Ectodermal cell (in vitro differentiated cells): ENCODE data around the gene OR5T2. TPM values are rescaled to one million over a fixed set of nuclear protein-coding genes. Genes with fewer than 3 reads are reported as not detected.
"Not testable (repeated sequence)": the region's sequence is repeated elsewhere in the genome, so short reads cannot be mapped to it uniquely, and the experiment has no call there.

Experiments used
- H3K27ac ChIP-seq: 2 replicates; pipeline ENCODE4 v1.7.0; 2013; ENCODE audit warnings: mild to moderate bottlenecking, low read depth, low read length; ENCODE audit not compliant: insufficient read depth, poor library complexity, severe bottlenecking
- H3K27me3 ChIP-seq: 2 replicates; pipeline ENCODE4 v1.7.0; 2013; ENCODE audit warnings: mild to moderate bottlenecking, low read length; ENCODE audit not compliant: insufficient read depth, control insufficient read depth, poor library complexity, severe bottlenecking
- H3K36me3 ChIP-seq: one replicate; pipeline ENCODE4 v1.7.0; 2013; ENCODE audit warnings: low read length; ENCODE audit not compliant: control insufficient read depth, insufficient read depth
- H3K4me1 ChIP-seq: one replicate; pipeline ENCODE4 v1.7.0; 2013; ENCODE audit warnings: low read length; ENCODE audit not compliant: control insufficient read depth, insufficient read depth
- H3K4me3 ChIP-seq: 2 replicates; pipeline ENCODE4 v1.7.0; 2013; ENCODE audit warnings: low read depth, low read length, control low read depth; ENCODE audit not compliant: insufficient read depth
- H3K9me3 ChIP-seq: 2 replicates; pipeline ENCODE4 v1.7.0; 2013; ENCODE audit warnings: mild to moderate bottlenecking, low read length, moderate library complexity; ENCODE audit not compliant: control insufficient read depth
- WGBS, 2 experiments: methylation state at CpG; one replicate each; pipeline ENCODE4 v1.1.7; 2013; ENCODE audit warnings: missing lambda C conversion rate in 2 of 2; 5-methylcytosine and 5-hydroxymethylcytosine counted together
- polyA plus RNA-seq, 4 experiments: library from polyadenylated mRNA; stranded (reverse); fragments of 50-300 nt; gene quantifications; one replicate each; pipeline ENCODE4 v1.2.3, GENCODE V29; 2013

The OR5T2 gene
- polyA plus RNA-seq (2013, experiment 1 of 4): not detected
- polyA plus RNA-seq (2013, experiment 2 of 4): not detected
- polyA plus RNA-seq (2013, experiment 3 of 4): not detected
- not detected for polyA plus RNA-seq (2013, experiment 4 of 4)

DNA sequence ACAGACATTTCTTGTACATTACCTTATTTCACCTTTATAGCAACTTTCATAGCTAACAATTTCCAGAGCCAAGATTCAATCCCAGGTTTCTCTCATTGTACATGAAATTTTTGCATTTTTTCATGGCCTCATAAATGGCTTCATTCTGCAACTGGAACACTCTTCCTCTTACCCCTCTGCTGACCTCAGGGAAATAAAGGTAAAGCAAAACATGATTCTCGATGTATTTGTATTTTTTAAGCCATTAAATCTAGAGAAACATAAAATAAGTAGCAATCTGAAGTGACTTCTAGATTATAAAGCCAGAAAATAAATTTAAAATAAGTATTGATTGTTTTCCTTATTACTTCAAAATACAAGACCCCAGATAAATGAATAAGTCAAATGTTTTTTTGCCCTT lies at the start of gene OR5T2:
TSS of gene OR5T2 (minus strand) at position 101 of the 400 bp plus-strand sequence. CDS start 1,193 bp downstream, outside the sequence.
- Histone ChIP-seq H3K27me3 (no peaks in the 10 kb centered on the region), H3K27ac (no peak within 1 kb of the TSS), H3K36me3 (no peaks in the 10 kb centered on the region), H3K9me3 (no peaks in the 10 kb centered on the region), H3K4me1 (no peaks in the 10 kb centered on the region), H3K4me3 (no peak within 1 kb of the TSS)
- no CpG with 5 or more reads among the region's 1 CpG for WGBS, 2 experiments

DNA sequence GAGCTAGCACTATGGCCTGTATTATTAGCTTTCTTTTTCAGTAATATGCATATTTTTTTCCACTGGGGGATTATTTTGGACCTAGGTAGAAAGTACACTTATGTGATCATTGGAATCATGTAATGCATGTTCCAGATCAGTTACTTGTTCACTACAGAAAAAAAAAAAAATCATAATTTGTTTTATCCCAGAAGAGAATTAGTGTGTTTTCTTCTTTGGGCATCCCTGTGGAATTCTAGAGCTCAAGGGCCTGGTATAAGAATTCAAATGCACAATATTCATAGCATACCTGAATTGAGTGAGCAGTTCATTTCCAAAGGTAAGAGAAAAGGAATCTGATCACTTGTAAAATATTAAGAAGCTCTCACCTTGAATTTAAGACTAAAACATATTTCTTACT lies 39.8 kb upstream of the OR5T2 start, which contains the start of gene OR5T1:
TSS of gene OR5T1 (plus strand) at position 301 of the 400 bp plus-strand sequence. CDS start 1,485 bp downstream, outside the sequence.
- Histone ChIP-seq H3K27me3 (no peaks in the 10 kb centered on the region), H3K27ac (no peak within 1 kb of the TSS), H3K9me3 (no peaks in the 10 kb centered on the region), H3K4me3 (no peak within 1 kb of the TSS), H3K36me3 (no peaks in the 10 kb centered on the region), H3K4me1 (no peaks in the 10 kb centered on the region)

DNA sequence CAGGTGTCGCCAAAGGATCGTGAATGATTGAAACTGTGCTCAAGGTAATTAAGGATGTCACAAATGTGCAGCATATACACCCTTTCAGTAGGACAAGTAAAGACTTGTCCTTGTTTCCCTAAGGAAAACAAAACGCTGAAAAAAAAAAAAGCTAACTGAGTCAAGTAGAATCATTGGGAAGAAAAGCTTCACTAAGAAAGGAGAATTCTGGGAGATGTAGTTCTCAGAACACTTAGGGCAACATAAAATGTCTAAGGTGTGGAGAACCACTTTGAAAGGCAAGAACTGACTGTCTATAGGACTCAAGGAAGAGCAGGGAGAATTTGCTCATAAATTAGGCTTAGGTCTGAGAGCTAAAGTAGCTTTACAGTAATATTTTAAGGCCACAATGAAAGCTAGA lies 37.0 kb upstream of the OR5T2 start:
- Histone ChIP-seq H3K36me3 (no peaks in the 10 kb centered on the region), H3K9me3 (no peaks in the 10 kb centered on the region), H3K4me3 (no peak overlapping the region), H3K27me3 (no peaks in the 10 kb centered on the region), H3K27ac (no peak overlapping the region), H3K4me1 (no peaks in the 10 kb centered on the region)
- 80 to 84% methylated on average over 3 of the region's 3 CpGs for WGBS, 2 experiments

DNA sequence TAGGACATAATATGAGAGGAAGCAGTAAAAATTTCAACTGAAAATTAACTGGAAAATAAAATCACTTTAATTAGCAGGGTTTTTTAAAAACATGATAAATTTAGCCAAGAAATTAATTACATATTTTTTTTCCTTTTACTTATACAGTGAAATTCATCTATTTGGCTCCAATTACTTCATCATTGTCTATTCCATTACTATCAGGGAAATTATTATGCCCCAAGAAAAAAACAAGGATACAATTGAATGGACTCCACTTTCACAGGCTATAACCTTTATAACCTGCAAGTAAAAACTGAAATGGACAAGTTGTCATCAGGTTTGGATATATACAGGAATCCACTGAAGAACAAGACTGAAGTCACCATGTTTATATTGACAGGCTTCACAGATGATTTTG lies 17.9 kb upstream of the OR5T2 start, which contains the start of gene OR5T3:
TSS of gene OR5T3 (plus strand) at position 301 of the 400 bp plus-strand sequence. CDS start at position 301, 0 bp downstream.
- Histone ChIP-seq H3K4me1 (no peaks in the 10 kb centered on the region), H3K27ac (no peak within 1 kb of the TSS)

DNA sequence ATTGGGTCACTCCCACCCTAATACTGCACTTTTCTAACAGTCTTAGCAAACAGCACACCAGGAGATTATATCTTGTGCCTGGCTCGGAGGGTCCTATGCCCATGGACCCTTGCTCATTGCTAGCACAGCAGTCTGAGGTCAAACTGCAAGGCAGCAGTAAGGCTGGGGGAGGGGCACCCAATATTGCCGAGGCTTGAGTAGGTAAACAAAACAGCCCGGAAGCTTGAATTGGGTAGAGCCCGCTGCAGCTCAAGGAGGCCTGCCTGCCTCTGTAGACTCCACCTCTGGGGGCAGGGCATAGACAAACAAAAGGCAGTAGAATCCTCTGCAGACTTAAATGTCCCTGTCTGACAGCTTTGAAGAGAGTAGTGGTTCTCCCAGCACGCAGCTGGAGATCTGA lies 14.3 kb downstream of the OR5T2 start:
- H3K4me1 ChIP-seq, H3K9me3 ChIP-seq, H3K27me3 ChIP-seq, H3K27ac ChIP-seq, H3K4me3 ChIP-seq, H3K36me3 ChIP-seq: not testable (repeated sequence)
- WGBS, 2 experiments: 78 to 81% methylated on average over 5 of the region's 5 CpGs

More for the DNA sequence above, 17.9 kb upstream of the OR5T2 start, which contains the start of gene OR5T3:
- Histone ChIP-seq H3K9me3 (no peaks in the 10 kb centered on the region), H3K27me3 (no peaks in the 10 kb centered on the region), H3K4me3 (no peak within 1 kb of the TSS), H3K36me3 (no peaks in the 10 kb centered on the region)

DNA sequence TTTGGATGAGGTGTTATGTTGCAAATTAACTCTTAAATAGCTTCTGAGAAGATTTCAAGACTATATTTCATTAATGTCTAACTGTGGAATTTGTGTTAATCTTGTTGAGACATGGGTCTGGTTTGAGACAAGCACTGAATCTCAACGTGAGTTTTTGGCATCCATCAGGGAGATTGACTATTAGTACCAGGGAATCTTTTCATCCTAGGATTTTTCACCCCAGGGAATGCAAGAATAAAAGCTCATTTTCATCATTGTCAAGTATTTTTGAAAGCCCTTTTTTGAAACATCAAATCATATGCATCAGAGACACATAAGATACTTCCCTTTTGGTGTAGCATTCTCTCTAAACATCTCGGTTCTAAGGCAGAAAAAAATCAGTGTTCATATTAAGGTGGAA lies 19.5 kb downstream of the OR5T2 start:
- Histone ChIP-seq H3K27me3 (no peaks in the 10 kb centered on the region), H3K4me1 (no peaks in the 10 kb centered on the region), H3K27ac (no peak overlapping the region), H3K4me3 (no peak overlapping the region), H3K9me3 (no peaks in the 10 kb centered on the region), H3K36me3 (no peaks in the 10 kb centered on the region)
- 92 to 96% methylated on average over 1 to 2 of the region's 2 CpGs for WGBS, 2 experiments

DNA sequence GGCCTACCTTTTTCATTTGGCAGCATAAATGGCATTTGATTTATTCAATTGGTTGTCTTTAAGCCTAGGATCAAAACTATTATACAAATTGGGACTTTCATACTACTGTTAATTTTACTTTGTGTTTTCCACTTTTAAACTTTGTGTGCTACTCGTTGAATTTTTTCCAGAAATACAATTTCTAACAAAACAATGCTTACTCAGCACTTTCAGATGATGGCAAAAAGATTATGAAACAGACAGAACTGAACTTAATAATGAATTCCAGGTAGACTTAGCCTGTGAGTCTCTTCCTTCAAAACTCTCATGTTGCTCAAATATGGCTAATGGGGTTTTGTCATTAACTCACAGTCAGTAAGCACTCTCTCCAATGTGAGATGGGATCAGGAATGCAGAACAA lies 26.3 kb downstream of the OR5T2 start:
- Histone ChIP-seq H3K4me1 (no peaks in the 10 kb centered on the region), H3K9me3 (no peaks in the 10 kb centered on the region), H3K27ac (no peak overlapping the region), H3K27me3 (no peaks in the 10 kb centered on the region), H3K36me3 (no peaks in the 10 kb centered on the region), H3K4me3 (no peak overlapping the region)
- WGBS, 2 experiments: 83 to 90% methylated on average over 1 of the region's 1 CpG

DNA sequence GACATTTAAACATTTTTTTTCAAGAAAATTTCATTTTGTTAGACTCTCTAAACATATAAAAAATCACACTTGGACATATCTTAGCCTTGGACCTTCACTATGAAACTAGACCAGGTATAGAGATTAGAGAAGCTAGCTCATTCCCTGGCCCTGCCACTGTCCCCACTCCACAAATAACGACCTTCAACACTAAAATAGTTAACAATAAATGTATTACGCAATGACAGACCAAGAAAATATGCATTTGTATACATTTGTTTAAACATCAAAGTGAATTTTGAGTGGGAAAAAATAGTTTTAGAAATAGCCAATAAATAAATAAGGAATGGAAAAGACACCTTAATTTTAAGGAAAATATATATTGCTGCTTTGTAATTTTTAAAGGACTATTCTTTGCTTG lies 36.7 kb downstream of the OR5T2 start:
- H3K4me1 ChIP-seq: no peaks in the 10 kb centered on the region
- H3K27me3 ChIP-seq: no peaks in the 10 kb centered on the region
- H3K4me3 ChIP-seq: no peak overlapping the region
- no peaks in the 10 kb centered on the region for H3K9me3 ChIP-seq
- 100% methylated on average over 1 of the region's 2 CpGs; no CpG with 5 or more reads in 1 of the 2 experiments for WGBS, 2 experiments
- no peaks in the 10 kb centered on the region for H3K36me3 ChIP-seq
- H3K27ac ChIP-seq: no peak overlapping the region

DNA sequence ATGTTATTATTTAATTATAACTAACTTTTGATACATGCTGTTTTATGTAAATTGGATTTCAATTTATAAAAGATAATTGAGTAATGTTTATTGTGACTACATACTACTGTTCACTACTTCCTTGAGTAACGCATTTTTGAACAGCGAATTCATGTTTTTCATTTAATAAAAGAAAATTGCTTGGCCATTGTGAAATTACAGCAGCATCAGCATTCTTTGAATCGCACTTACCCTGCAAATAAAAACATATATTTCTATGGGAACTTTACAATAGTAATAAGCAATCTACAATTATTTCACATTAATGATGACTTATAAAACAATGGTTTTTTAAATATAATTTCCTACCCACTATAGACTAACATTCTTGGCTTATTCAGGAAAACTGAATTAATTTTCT lies 37.4 kb downstream of the OR5T2 start:
- WGBS, 2 experiments: 94 to 98% methylated on average over 2 to 3 of the region's 3 CpGs
- H3K4me1 ChIP-seq: no peaks in the 10 kb centered on the region
- H3K4me3 ChIP-seq: no peak overlapping the region
- H3K9me3 ChIP-seq: no peaks in the 10 kb centered on the region
- H3K27me3 ChIP-seq: no peaks in the 10 kb centered on the region
- H3K27ac ChIP-seq: no peak overlapping the region
- H3K36me3 ChIP-seq: no peaks in the 10 kb centered on the region

DNA sequence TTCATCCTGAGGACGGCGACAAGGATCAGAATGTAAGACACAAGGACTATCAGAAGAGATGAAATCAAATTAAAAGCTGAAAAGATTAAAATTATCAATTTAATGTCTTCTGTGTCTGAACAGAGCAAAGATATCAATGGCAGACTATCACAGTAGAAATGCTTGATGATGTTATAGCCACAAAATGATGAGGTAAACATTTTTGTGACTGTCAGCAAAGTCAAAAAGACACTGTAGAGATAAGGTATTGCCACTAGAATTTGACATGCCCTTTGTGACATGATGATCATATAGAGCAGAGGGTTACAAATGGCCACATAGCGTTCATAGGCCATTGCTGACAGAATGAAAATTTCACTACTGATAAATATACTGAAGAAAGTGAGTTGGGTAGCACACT lies 45.5 kb downstream of the OR5T2 start:
- Histone ChIP-seq H3K9me3 (no peaks in the 10 kb centered on the region), H3K36me3 (no peaks in the 10 kb centered on the region), H3K4me3 (no peak overlapping the region), H3K27me3 (no peaks in the 10 kb centered on the region), H3K27ac (no peak overlapping the region), H3K4me1 (no peaks in the 10 kb centered on the region)
- WGBS, 2 experiments: 87 to 94% methylated on average over 3 of the region's 3 CpGs

DNA sequence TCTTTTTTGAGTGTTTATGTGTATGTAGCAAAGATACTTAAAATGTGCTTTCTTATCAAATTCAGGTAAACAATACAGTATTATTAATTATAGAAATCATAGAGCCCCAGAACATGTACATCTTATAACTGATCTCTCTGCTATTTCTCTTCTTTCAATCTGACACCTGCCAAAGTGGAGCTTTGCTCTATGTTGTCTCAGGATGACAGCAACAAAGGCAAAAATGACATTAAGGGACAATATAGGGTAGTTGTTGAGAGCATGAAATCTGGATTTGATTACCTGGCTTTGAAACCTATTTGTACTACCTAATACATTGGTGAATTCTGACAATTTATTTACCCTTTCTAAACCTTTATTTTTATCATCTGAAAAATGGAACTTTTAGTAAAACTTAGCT lies 50.6 kb downstream of the OR5T2 start:
- no peaks in the 10 kb centered on the region for H3K4me1 ChIP-seq
- no peak overlapping the region for H3K4me3 ChIP-seq
- H3K27me3 ChIP-seq: no peaks in the 10 kb centered on the region
- H3K9me3 ChIP-seq: no peaks in the 10 kb centered on the region
- no peak overlapping the region for H3K27ac ChIP-seq
- H3K36me3 ChIP-seq: no peaks in the 10 kb centered on the region
